DND-41 (cell line): ENCODE measurements around the gene SOX18.
A peak's percentile ranks its signal among the peaks of the same experiment; 100 is the strongest.

ENCODE experiments used
- ATAC-seq: fragments of 200-7000 bp; cut with Tn5 transposase; 3 replicates; pipeline ENCODE4 v1.9.1; 2021; ENCODE audit warnings: low read depth; ENCODE audit not compliant: insufficient read depth
- DNase-seq: peaks from one replicate; pipeline ENCODE4 v3.0.0-alpha.2; 2020
- H2AFZ ChIP-seq: 2 replicates; pipeline ENCODE4 v1.6.0; 2012; ENCODE audit warnings: low read depth, low read length
- H3K27ac ChIP-seq: 2 replicates; pipeline ENCODE4 v1.5.1; 2012; ENCODE audit warnings: low read length, inconsistent platforms
- H3K27me3 ChIP-seq: fragments of 200-600 bp; sonication (generic); 2 replicates; pipeline ENCODE4 v1.6.0; 2012; ENCODE audit warnings: low read length, mild to moderate bottlenecking, inconsistent platforms; ENCODE audit not compliant: insufficient read depth, poor library complexity
- H3K36me3 ChIP-seq: 2 replicates; pipeline ENCODE4 v1.5.1; 2012; ENCODE audit warnings: low read length, inconsistent platforms; ENCODE audit not compliant: insufficient read depth
- H3K4me1 ChIP-seq: 2 replicates; pipeline ENCODE4 v1.5.1; 2012; ENCODE audit warnings: mild to moderate bottlenecking, low read length; ENCODE audit not compliant: insufficient read depth
- H3K4me2 ChIP-seq: 2 replicates; pipeline ENCODE4 v1.6.0; 2012; ENCODE audit warnings: mild to moderate bottlenecking, moderate library complexity, low read length, inconsistent platforms; ENCODE audit not compliant: insufficient read depth
- H3K4me3 ChIP-seq, 2 experiments: fragments of 200-600 bp in 1 of 2; shearing (Covaris generic) in 1 of 2; 2 replicates each; pipeline ENCODE4 v1.5.1; 2012 to 2016; ENCODE audit warnings: inconsistent platforms in 2 of 2, low read length in 2 of 2, mild to moderate bottlenecking in 2 of 2, low read depth in 1 of 2, moderate library complexity in 1 of 2
- H3K79me2 ChIP-seq: 2 replicates; pipeline ENCODE4 v1.6.0; 2012; ENCODE audit warnings: low read length, inconsistent platforms; ENCODE audit not compliant: insufficient read depth
- H3K9ac ChIP-seq: 2 replicates; pipeline ENCODE4 v1.6.0; 2012; ENCODE audit warnings: low read depth, mild to moderate bottlenecking, inconsistent platforms, low read length, moderate library complexity
- H3K9me3 ChIP-seq: 2 replicates; pipeline ENCODE4 v1.5.1; 2012; ENCODE audit warnings: low read length, moderate library complexity, mild to moderate bottlenecking, inconsistent platforms; ENCODE audit not compliant: insufficient read depth, severe bottlenecking
- H4K20me1 ChIP-seq: 2 replicates; pipeline ENCODE4 v1.6.0; 2012; ENCODE audit warnings: low read length; ENCODE audit not compliant: insufficient read depth
- EZH2 ChIP-seq: IDR thresholded peaks from 3 replicates; pipeline ENCODE4 v1.6.1; 2012; ENCODE audit warnings: borderline replicate concordance, low read depth, mild to moderate bottlenecking, moderate library complexity, low read length, inconsistent platforms; ENCODE audit not compliant: severe bottlenecking
- TF ChIP-seq, protein P1 (sequence below): IDR thresholded peaks from 2 replicates; pipeline ENCODE4 v1.5.1; 2012; ENCODE audit warnings: borderline replicate concordance, low read length, moderate library complexity, mild to moderate bottlenecking; ENCODE audit not compliant: poor library complexity, severe bottlenecking; ENCODE audit errors: extremely low read depth

SOX18 gene

DNA sequence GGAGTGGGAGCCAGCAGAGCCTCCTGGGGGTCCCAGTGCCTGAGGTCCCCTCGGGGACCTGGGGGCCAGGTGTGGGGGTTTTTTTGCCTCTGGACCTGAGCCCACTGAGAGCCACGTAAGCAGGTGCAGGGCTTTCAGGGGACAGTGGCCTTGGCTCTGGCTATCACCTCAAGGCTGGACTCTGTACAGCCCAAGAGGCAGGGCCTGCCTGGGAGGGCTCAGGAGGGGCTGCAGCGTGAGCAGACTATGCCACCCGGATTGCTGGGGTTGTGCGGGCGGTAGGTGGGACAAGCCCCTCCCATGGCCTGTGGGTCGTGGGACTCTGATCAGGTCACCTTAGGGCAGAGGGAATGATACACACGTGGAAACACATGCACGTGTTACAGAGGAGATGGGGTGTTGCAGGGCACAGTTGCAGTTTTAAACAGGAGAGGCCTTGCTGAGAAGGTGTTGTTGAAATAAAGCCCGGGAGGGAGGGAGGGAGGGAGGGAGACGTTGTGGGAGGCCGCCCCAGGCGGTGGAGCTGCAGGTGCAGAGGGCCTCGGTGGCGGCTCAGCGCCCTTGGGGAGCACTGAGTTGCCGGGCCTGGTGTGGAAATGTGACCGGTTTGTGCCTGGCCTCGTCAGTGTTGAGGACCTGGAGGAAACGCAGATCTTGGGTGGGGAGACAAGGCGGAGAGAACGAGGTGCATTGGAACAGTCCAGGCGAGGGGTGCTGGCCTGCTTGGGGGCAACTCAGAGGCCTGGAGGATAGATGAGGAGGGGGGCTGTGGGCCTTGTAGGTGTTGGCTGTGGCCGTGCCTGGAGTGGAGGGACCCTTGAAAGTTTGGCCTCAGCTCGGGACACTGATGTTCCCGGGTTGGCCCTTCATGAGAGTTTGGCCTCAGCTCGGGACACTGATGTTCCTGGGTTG is 15.9 kb upstream of the SOX18 start:
- ATAC-seq (no peak), DNase-seq (no peak)
- Histone ChIP-seq H3K9ac (no peak overlapping the region), H2AFZ (no peak overlapping the region), H3K27me3 (no peaks in the 10 kb centered on the region), H3K79me2 (peaks cover 5% of the 10 kb centered on the region; the same call in 1 of the 2 replicates), H3K4me3 (no peak overlapping the region), H3K4me2 (no peak overlapping the region), H3K36me3 (no peaks in the 10 kb centered on the region), H4K20me1 (peaks cover 23% of the 10 kb centered on the region), H3K9me3 (no peaks in the 10 kb centered on the region), H3K4me1 (peaks cover 34% of the 10 kb centered on the region), H3K27ac (no peak overlapping the region)
- TF ChIP-seq, protein P1, sequence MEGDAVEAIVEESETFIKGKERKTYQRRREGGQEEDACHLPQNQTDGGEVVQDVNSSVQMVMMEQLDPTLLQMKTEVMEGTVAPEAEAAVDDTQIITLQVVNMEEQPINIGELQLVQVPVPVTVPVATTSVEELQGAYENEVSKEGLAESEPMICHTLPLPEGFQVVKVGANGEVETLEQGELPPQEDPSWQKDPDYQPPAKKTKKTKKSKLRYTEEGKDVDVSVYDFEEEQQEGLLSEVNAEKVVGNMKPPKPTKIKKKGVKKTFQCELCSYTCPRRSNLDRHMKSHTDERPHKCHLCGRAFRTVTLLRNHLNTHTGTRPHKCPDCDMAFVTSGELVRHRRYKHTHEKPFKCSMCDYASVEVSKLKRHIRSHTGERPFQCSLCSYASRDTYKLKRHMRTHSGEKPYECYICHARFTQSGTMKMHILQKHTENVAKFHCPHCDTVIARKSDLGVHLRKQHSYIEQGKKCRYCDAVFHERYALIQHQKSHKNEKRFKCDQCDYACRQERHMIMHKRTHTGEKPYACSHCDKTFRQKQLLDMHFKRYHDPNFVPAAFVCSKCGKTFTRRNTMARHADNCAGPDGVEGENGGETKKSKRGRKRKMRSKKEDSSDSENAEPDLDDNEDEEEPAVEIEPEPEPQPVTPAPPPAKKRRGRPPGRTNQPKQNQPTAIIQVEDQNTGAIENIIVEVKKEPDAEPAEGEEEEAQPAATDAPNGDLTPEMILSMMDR = no peak
- TF ChIP-seq EZH2 = no peak

DNA sequence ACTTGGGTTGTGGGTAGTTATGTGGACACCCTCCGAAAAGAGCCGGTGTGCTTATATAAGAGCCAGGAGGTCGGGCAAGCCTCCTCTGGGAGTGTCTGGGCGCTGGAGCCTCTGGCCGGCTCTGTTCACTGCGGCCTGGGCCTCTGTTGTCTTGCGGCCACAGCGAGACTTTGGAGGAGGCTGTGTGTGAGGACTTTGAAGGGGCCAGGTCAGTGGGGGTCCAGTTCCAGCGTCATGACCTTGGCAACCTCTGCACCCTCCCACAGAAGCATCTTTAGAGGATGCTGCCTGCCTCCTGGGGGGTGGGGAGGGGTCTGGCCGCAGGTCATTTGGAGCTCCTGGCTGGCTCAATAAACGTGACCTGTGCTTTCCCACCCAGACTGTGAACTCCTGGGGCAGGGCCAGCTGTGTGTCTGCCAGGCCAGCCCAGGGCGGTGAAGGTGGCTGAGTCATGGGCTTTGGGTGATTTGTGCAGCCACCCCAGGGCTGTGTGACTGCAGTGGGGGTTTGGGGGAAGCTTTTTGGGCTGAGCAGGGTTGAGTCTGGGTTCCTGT is 14.8 kb upstream of the SOX18 start:
- H3K4me1 ChIP-seq = peaks cover 34% of the 10 kb centered on the region
- peaks cover 17% of the 10 kb centered on the region for H4K20me1 ChIP-seq
- H3K9ac ChIP-seq = peak overlapping the region; percentile 87; the same call in 1 of the 2 replicates
- no peak for ATAC-seq
- DNase-seq = no peak
- H2AFZ ChIP-seq = no peak overlapping the region
- H3K36me3 ChIP-seq = no peaks in the 10 kb centered on the region
- peak overlapping the region; percentile 91 for H3K4me2 ChIP-seq
- H3K27ac ChIP-seq = no peak overlapping the region
- TF ChIP-seq, protein P1 = no peak
- TF ChIP-seq EZH2 = no peak
- no peaks in the 10 kb centered on the region for H3K9me3 ChIP-seq
- peaks cover 5% of the 10 kb centered on the region; the same call in 1 of the 2 replicates for H3K79me2 ChIP-seq
- H3K4me3 ChIP-seq = peak overlapping the region in 1 of 2 experiments; percentile 69; a peak in 2 of 4 replicates
- H3K27me3 ChIP-seq = no peaks in the 10 kb centered on the region

DNA sequence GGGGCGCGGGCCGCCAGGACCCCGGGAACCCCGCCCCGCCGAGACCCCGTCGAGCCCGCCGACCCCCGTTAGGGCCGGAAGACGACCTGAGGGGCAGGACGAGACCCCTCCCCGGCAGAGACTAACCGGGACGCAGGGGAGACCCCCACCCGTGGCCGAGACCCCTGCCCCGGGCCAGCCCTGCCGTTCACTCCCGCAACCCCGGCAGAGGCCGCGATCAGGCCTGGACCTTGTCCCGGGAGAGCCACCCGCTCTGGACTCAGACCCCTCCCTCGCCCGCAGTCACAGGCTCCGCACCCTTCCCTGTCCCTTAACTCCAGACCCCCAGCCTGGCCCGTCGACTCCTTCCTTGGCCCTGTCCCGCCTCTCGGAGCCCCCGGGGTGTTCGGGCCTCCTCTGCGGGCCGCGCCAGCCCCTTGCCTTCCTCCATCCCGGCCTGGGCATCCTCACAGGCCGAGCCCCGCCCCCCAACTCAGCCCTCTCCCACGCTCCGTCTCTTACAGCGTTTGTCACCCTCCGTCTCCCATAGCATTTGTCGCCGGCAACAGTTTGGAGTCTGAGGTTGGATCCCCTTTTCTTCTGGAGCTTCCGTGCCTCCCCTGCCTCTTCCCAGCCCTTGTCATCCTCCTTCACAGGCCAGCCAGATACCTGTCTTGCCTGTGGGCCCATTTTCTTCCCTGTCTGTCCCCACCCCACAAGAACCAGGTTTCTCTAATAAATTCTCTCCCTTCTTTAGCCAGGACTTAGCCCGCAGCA is 14.1 kb upstream of the SOX18 start:
- H3K9me3 ChIP-seq = no peaks in the 10 kb centered on the region
- peak overlapping the region; percentile 87 for H3K9ac ChIP-seq
- H4K20me1 ChIP-seq = peaks cover 14% of the 10 kb centered on the region
- ATAC-seq (no peak), DNase-seq (no peak)
- H2AFZ ChIP-seq = peak overlapping the region; percentile 74
- peak overlapping the region; percentile 69 to 83 for H3K4me3 ChIP-seq
- H3K79me2 ChIP-seq = peaks cover 5% of the 10 kb centered on the region; the same call in 1 of the 2 replicates
- H3K27ac ChIP-seq = peak overlapping the region; percentile 57
- no peak for TF ChIP-seq EZH2
- TF ChIP-seq, protein P1 = no peak
- H3K4me1 ChIP-seq = peaks cover 34% of the 10 kb centered on the region
- H3K4me2 ChIP-seq = peak overlapping the region; percentile 91
- H3K36me3 ChIP-seq = no peaks in the 10 kb centered on the region
- no peaks in the 10 kb centered on the region for H3K27me3 ChIP-seq
